SK-N-SH (cell line): ENCODE data around the gene TMEM132E. TPM values are rescaled to one million over a fixed set of nuclear protein-coding genes. Genes with fewer than 3 reads are reported as not detected.
A peak's percentile ranks its signal among the peaks of the same experiment; 100 is the strongest.

ENCODE experiments used
- CTCF ChIA-PET: fragments of 300-600, 350-600 bp; formaldehyde crosslinking; extraction: SDS; loops from one replicate; lab custom pipeline; 2021; lab: Yijun Ruan, JAX
- POLR2A ChIA-PET: fragments of 350-600 bp; sonication (Branson Sonifier 250); formaldehyde crosslinking; extraction: SDS; loops from one replicate; lab custom pipeline; 2020; ENCODE audit warnings: antibody characterized with exemption, inconsistent platforms; lab: Yijun Ruan, JAX
- DNase-seq: peaks from one replicate; pipeline ENCODE4 v3.0.0; 2012
- H2AFZ ChIP-seq: fragments of 200-600 bp; sonication (generic); 2 replicates; pipeline ENCODE4 v1.8.1; 2016; ENCODE audit warnings: antibody characterized with exemption, mild to moderate bottlenecking, low read depth
- H3F3A ChIP-seq: fragments of 200-600 bp; sonication (generic); replicated peaks from 2 replicates; pipeline ENCODE3; 2016; ENCODE audit warnings: antibody characterized with exemption, mild to moderate bottlenecking; ENCODE audit not compliant: insufficient read depth
- H3K27ac ChIP-seq, 2 experiments: fragments of 200-500 bp in 1 of 2; fragments of 200-600 bp in 1 of 2; sonication (Bioruptor generic) in 1 of 2; sonication (generic), shearing (Covaris generic) in 1 of 2; 2 replicates each; pipeline versions ENCODE4 v1.5.1 to v1.6.1; 2014 to 2016; ENCODE audit warnings: low read depth in 2 of 2, inconsistent platforms in 1 of 2, low read length in 1 of 2, mild to moderate bottlenecking in 1 of 2, mixed read lengths in 1 of 2
- H3K27me3 ChIP-seq: fragments of 200-600 bp; sonication (generic), shearing (Covaris generic); 2 replicates; pipeline ENCODE4 v1.6.1; 2016; ENCODE audit warnings: mixed run types; ENCODE audit not compliant: insufficient read depth
- H3K36me3 ChIP-seq, 2 experiments: fragments of 200-500 bp in 1 of 2; fragments of 200-600 bp in 1 of 2; sonication (Bioruptor generic) in 1 of 2; sonication (generic) in 1 of 2; replicated peaks in 1 of 2; 2 replicates each; pipeline versions ENCODE3 to v1.5.1; 2014 to 2016; ENCODE audit warnings: low read length in 1 of 2, mild to moderate bottlenecking in 1 of 2; ENCODE audit not compliant: insufficient read depth in 2 of 2, control insufficient read depth in 1 of 2
- H3K4me1 ChIP-seq, 2 experiments: fragments of 200-500 bp in 1 of 2; fragments of 200-600 bp in 1 of 2; sonication (Bioruptor generic) in 1 of 2; sonication (generic), shearing (Covaris generic) in 1 of 2; 2 replicates each; pipeline versions ENCODE4 v1.5.1 to v1.6.1; 2014 to 2016; ENCODE audit warnings: low read depth in 1 of 2, low read length in 1 of 2, mixed run types in 1 of 2; ENCODE audit not compliant: insufficient read depth in 2 of 2, control insufficient read depth in 1 of 2
- H3K4me2 ChIP-seq: fragments of 200-600 bp; sonication (generic), shearing (Covaris generic); 2 replicates; pipeline ENCODE4 v1.6.1; 2017; ENCODE audit warnings: mixed run types
- H3K4me3 ChIP-seq, 2 experiments: fragments of 200-500 bp in 1 of 2; fragments of 200-600 bp in 1 of 2; sonication (Bioruptor generic) in 1 of 2; sonication (generic), shearing (Covaris generic) in 1 of 2; 2 replicates each; pipeline versions ENCODE4 v1.5.1 to v1.8.1; 2014 to 2016; ENCODE audit warnings: low read depth in 2 of 2, inconsistent platforms in 1 of 2, low read length in 1 of 2, mild to moderate bottlenecking in 1 of 2, mixed read lengths in 1 of 2, moderate library complexity in 1 of 2
- H3K79me2 ChIP-seq: fragments of 200-600 bp; sonication (generic); 2 replicates; pipeline ENCODE4 v1.8.1; 2017; ENCODE audit warnings: mild to moderate bottlenecking; ENCODE audit not compliant: insufficient read depth
- H3K9ac ChIP-seq: fragments of 200-600 bp; sonication (generic); 2 replicates; pipeline ENCODE4 v1.6.1; 2017; ENCODE audit warnings: mixed run types
- H3K9me2 ChIP-seq: fragments of 200-600 bp; sonication (generic); 2 replicates; pipeline ENCODE4 v1.6.1; 2017; ENCODE audit warnings: mixed run types
- H3K9me3 ChIP-seq: fragments of 200-600 bp; sonication (generic); 2 replicates; pipeline ENCODE4 v1.6.1; 2017; ENCODE audit warnings: mixed run types, mild to moderate bottlenecking, moderate library complexity
- H4K20me1 ChIP-seq: fragments of 200-600 bp; sonication (generic); 2 replicates; pipeline ENCODE4 v1.6.1; 2017; ENCODE audit warnings: mild to moderate bottlenecking, mixed run types; ENCODE audit not compliant: insufficient read depth
- CHD2 ChIP-seq: fragments of 150-350 bp; IDR thresholded peaks from 2 replicates; pipeline ENCODE4 v1.6.1; 2018; ENCODE audit warnings: low read length; ENCODE audit not compliant: partially characterized antibody
- EZH2phosphoT487 ChIP-seq: fragments of 200-600 bp; sonication (generic); IDR thresholded peaks from 2 replicates; pipeline ENCODE4 v1.6.1; 2017; ENCODE audit warnings: low read depth, mixed run types, mild to moderate bottlenecking, antibody characterized with exemption, moderate library complexity, borderline replicate concordance
- FOXJ3 ChIP-seq: sonication (generic); formaldehyde crosslinking; IDR thresholded peaks from 2 replicates; pipeline ENCODE4 v1.5.1; 2020; ENCODE audit warnings: mild to moderate bottlenecking, missing genetic modification reagents
- GABPA ChIP-seq: IDR thresholded peaks from 2 replicates; pipeline ENCODE4 v1.4.0; 2012; ENCODE audit warnings: low read depth, mild to moderate bottlenecking
- GATA2 ChIP-seq: sonication (generic); formaldehyde crosslinking; IDR thresholded peaks from 2 replicates; pipeline ENCODE4 v1.5.0; 2020; ENCODE audit warnings: mild to moderate bottlenecking, missing genetic modification reagents
- IRF3 ChIP-seq: fragments of 150-350 bp; IDR thresholded peaks from 2 replicates; pipeline ENCODE4 v1.6.1; 2016; ENCODE audit warnings: mild to moderate bottlenecking, low read depth, low read length
- JUND ChIP-seq: IDR thresholded peaks from 2 replicates; pipeline ENCODE4 v1.4.0; 2012
- NFIC ChIP-seq: IDR thresholded peaks from 2 replicates; pipeline ENCODE4 v1.4.0; 2012; ENCODE audit warnings: borderline replicate concordance
- PBX3 ChIP-seq: IDR thresholded peaks from 2 replicates; pipeline ENCODE4; 2012
- RAD21 ChIP-seq: IDR thresholded peaks from 2 replicates; pipeline ENCODE4 v1.6.1; 2012; ENCODE audit warnings: mild to moderate bottlenecking, low read length
- REST ChIP-seq: IDR thresholded peaks from 2 replicates; pipeline ENCODE4 v1.6.1; 2012; ENCODE audit warnings: mild to moderate bottlenecking, low read depth, low read length, moderate library complexity
- SIN3A ChIP-seq: IDR thresholded peaks from 2 replicates; pipeline ENCODE4 v1.6.1; 2012; ENCODE audit warnings: low read depth, mild to moderate bottlenecking, low read length, moderate library complexity, borderline replicate concordance
- TCF12 ChIP-seq: IDR thresholded peaks from 2 replicates; pipeline ENCODE4 v1.4.0; 2012
- TEAD4 ChIP-seq: IDR thresholded peaks from 2 replicates; pipeline ENCODE4 v1.4.0; 2012; ENCODE audit warnings: mild to moderate bottlenecking, borderline replicate concordance; ENCODE audit not compliant: insufficient read depth
- USF1 ChIP-seq: IDR thresholded peaks from 2 replicates; pipeline ENCODE4 v1.4.0; 2012; ENCODE audit warnings: low read depth, borderline replicate concordance
- ZBTB33 ChIP-seq: IDR thresholded peaks from 2 replicates; pipeline ENCODE4 v1.4.0; 2012; ENCODE audit warnings: low read depth, borderline replicate concordance
- whole genome bisulfite sequencing: methylation state at CpG from one replicate; pipeline ENCODE4 v1.1.6; 2017; ENCODE audit warnings: low lambda C conversion rate; 5-methylcytosine and 5-hydroxymethylcytosine counted together
- polyA plus RNA-seq, 3 experiments: library from polyadenylated mRNA; depleted of rRNA; stranded (reverse); fragments of >200 nt; gene quantifications; 2 replicates each; pipeline ENCODE4 v1.2.3, GENCODE V29; 2012

Gene TMEM132E
- polyA plus RNA-seq, 1 of the 3 experiments (the other 2 are of a cell fraction): not detected

- WGBS: 18% methylated on average over 3 of the region's 3 CpGs
- Histone ChIP-seq H3F3A (no peaks in the 10 kb centered on the region), H3K9me2 (no peaks in the 10 kb centered on the region), H3K27me3 (peaks cover 63% of the 10 kb centered on the region), H3K36me3 (no peaks in the 10 kb centered on the region), H3K4me1 (peaks cover 0 to 18% of the 10 kb centered on the region in 2 experiments; a peak in 1 of 4 replicates), H3K4me3 (no peak overlapping the region), H2AFZ (no peak overlapping the region), H3K27ac (no peak overlapping the region), H3K4me2 (no peak overlapping the region), H3K9ac (no peak overlapping the region), H3K9me3 (no peaks in the 10 kb centered on the region), H4K20me1 (no peaks in the 10 kb centered on the region), H3K79me2 (no peaks in the 10 kb centered on the region)
- CTCF ChIA-PET: interaction anchor here (0.7 to 6.8 kb wide), 9 partner anchors 10 to 402 kb away, joined by 3 to 45 read pairs (median 4); partner anchors contain the start of gene LIG3
- no peak for DNase-seq
- TF ChIP-seq USF1 (no peak), RAD21 (no peak), JUND (no peak), ZBTB33 (no peak), GABPA (no peak), NFIC (no peak), IRF3 (no peak), FOXJ3 (CRISPR knock-in tag) (no peak), TEAD4 (no peak), TCF12 (no peak)
- POLR2A ChIA-PET: no interaction called here
Measured at GRCh38 chr17:34578016-34578415, 1.4 kb upstream of the TMEM132E start.

- Histone ChIP-seq H3K36me3 (no peaks in the 10 kb centered on the region), H3K9me3 (no peaks in the 10 kb centered on the region), H3K4me3 (peak overlapping the region in 1 of 2 experiments; percentile 41; a peak in 2 of 4 replicates), H3K27ac (no peak overlapping the region), H3K27me3 (peaks cover 69% of the 10 kb centered on the region), H3K4me2 (peak overlapping the region; percentile 78), H4K20me1 (no peaks in the 10 kb centered on the region), H2AFZ (no peak overlapping the region), H3K79me2 (no peaks in the 10 kb centered on the region), H3K9me2 (no peaks in the 10 kb centered on the region), H3K9ac (no peak overlapping the region), H3K4me1 (peaks cover 0 to 18% of the 10 kb centered on the region in 2 experiments; a peak in 1 of 4 replicates), H3F3A (no peaks in the 10 kb centered on the region)
- DNase-seq: no peak
- CTCF ChIA-PET: interaction anchor here (0.7 to 6.8 kb wide), 10 partner anchors 16 to 1186 kb away, joined by 3 to 45 read pairs (median 4); partner anchors contain the start of gene LIG3
- POLR2A ChIA-PET: no interaction called here
- WGBS: 12% methylated on average over 11 of the region's 11 CpGs
- TF ChIP-seq REST: no peak
- no peak for TF ChIP-seq RAD21
- TF ChIP-seq TCF12: no peak
- TF ChIP-seq USF1: no peak
- TF ChIP-seq NFIC: no peak
- no peak for TF ChIP-seq CHD2
- TF ChIP-seq EZH2phosphoT487: no peak
- no peak for TF ChIP-seq SIN3A
- TF ChIP-seq PBX3: no peak
- TF ChIP-seq GATA2 (CRISPR knock-in tag): no peak
Measured at GRCh38 chr17:34578656-34579016, 746 bp upstream of the TMEM132E start.
